PC-3 (cell line): ENCODE data around the gene RTN1. TPM values are rescaled to one million over a fixed set of nuclear protein-coding genes. Genes with fewer than 3 reads are reported as not detected.

Source experiments
- ATAC-seq: fragments of 200-7000 bp; cut with Tn5 transposase; 2 replicates; pipeline ENCODE4 v1.9.1; 2020; ENCODE audit warnings: mild to moderate bottlenecking, moderate library complexity
- BruUV-seq: library from RNA; stranded (reverse); fragments of 400-500 nt; replicated peaks from 2 replicates; lab custom pipeline; 2021; lab: Mats Ljungman, UMichigan
- CTCF ChIA-PET: fragments of 300-600 bp; sonication (Branson Sonifier 250); formaldehyde crosslinking; loops from one replicate; lab custom pipeline; 2022; ENCODE audit warnings: antibody characterized with exemption; lab: Charles Lee
- POLR2A ChIA-PET: fragments of 300-600 bp; sonication (Branson Sonifier 250); formaldehyde crosslinking; loops from one replicate; lab custom pipeline; 2022; ENCODE audit warnings: antibody characterized with exemption; ENCODE audit not compliant: unreplicated experiment; lab: Charles Lee
- DNase-seq: peaks from one replicate; pipeline ENCODE4 v3.0.0-alpha.2; 2015
- H2AFZ ChIP-seq: fragments of 300-600 bp; sonication (generic); 2 replicates; pipeline ENCODE4 v1.6.0; 2016; ENCODE audit warnings: antibody characterized with exemption, low read length
- H3F3A ChIP-seq: fragments of 300-600 bp; sonication (generic); one replicate; pipeline ENCODE4 v1.6.0; 2017; ENCODE audit warnings: antibody characterized with exemption, low read length, control low read depth, mild to moderate bottlenecking; ENCODE audit not compliant: unreplicated experiment
- H3K27ac ChIP-seq: fragments of 300-600 bp; sonication (generic); 2 replicates; pipeline ENCODE4 v1.5.1; 2016; ENCODE audit warnings: mild to moderate bottlenecking, low read length
- H3K27me3 ChIP-seq: fragments of 300-600 bp; sonication (generic); 2 replicates; pipeline ENCODE4 v1.6.1; 2016; ENCODE audit warnings: low read length, mixed read lengths
- H3K36me3 ChIP-seq: fragments of 300-600 bp; sonication (generic); 2 replicates; pipeline ENCODE4 v1.6.1; 2016; ENCODE audit warnings: low read depth, mixed run types, low read length, mixed read lengths
- H3K4me1 ChIP-seq: fragments of 300-600 bp; sonication (generic); 2 replicates; pipeline ENCODE4 v1.5.1; 2016; ENCODE audit warnings: low read length; ENCODE audit not compliant: insufficient read depth
- H3K4me2 ChIP-seq: fragments of 300-600 bp; sonication (generic); 2 replicates; pipeline ENCODE4 v1.6.0; 2016; ENCODE audit warnings: low read length
- H3K4me3 ChIP-seq: fragments of 300-600 bp; sonication (generic); 2 replicates; pipeline ENCODE4 v1.5.1; 2016; ENCODE audit warnings: mild to moderate bottlenecking, low read length, mixed read lengths
- H3K79me2 ChIP-seq: fragments of 300-600 bp; sonication (generic); 2 replicates; pipeline ENCODE4 v1.6.1; 2017; ENCODE audit warnings: low read length, mixed read lengths
- H3K9ac ChIP-seq: fragments of 300-600 bp; sonication (generic); 2 replicates; pipeline ENCODE4 v1.6.0; 2016; ENCODE audit warnings: mild to moderate bottlenecking, low read length
- H3K9me2 ChIP-seq: fragments of 300-600 bp; sonication (generic); replicated peaks from 2 replicates; pipeline ENCODE4 v1.6.1; 2016; ENCODE audit warnings: mixed run types, low read length, mixed read lengths
- H3K9me3 ChIP-seq: fragments of 300-600 bp; sonication (generic); 2 replicates; pipeline ENCODE4 v1.6.1; 2016; ENCODE audit warnings: low read length, mixed read lengths
- H4K20me1 ChIP-seq: fragments of 300-600 bp; sonication (generic); 2 replicates; pipeline ENCODE4 v1.6.1; 2016; ENCODE audit warnings: low read length, mixed read lengths
- CTCF ChIP-seq: fragments of 300-600 bp; sonication (generic); conservative IDR thresholded peaks from 2 replicates; pipeline ENCODE4 v1.5.1; 2017; ENCODE audit warnings: antibody characterized with exemption, low read depth, mild to moderate bottlenecking, low read length
- EZH2 ChIP-seq: fragments of 300-600 bp; sonication (generic); IDR thresholded peaks from one replicate; pipeline ENCODE4 v1.6.1; 2017; ENCODE audit warnings: antibody characterized with exemption, mild to moderate bottlenecking, low read length; ENCODE audit not compliant: unreplicated experiment
- EZH2phosphoT487 ChIP-seq: fragments of 300-600 bp; sonication (generic); IDR thresholded peaks from 2 replicates; pipeline ENCODE4 v1.6.1; 2018; ENCODE audit warnings: mild to moderate bottlenecking, antibody characterized with exemption, low read length, borderline replicate concordance
- intact Hi-C: fragments of 100-400 bp; cut with micrococcal nuclease; formaldehyde crosslinking; loops from 2 replicates; pipeline ENCODE4 v1.9.0; 2023
- total RNA-seq: library from RNA; depleted of rRNA; stranded (reverse); fragments of >200 nt; gene quantifications from 2 replicates; pipeline ENCODE4 v1.2.3, GENCODE V29; 2014

Gene RTN1
- total RNA-seq, 1 experiment from 2014 or later = not detected

- no peak overlapping the region for H3K27ac ChIP-seq
- no peaks in the 10 kb centered on the region for H3F3A ChIP-seq
- H3K27me3 ChIP-seq = peaks cover 43% of the 10 kb centered on the region
- no TSS peak for BruUV-seq
- ATAC-seq = no peak
- H2AFZ ChIP-seq = no peak overlapping the region
- no peaks in the 10 kb centered on the region for H3K9me3 ChIP-seq
- no peak for DNase-seq
- H3K4me1 ChIP-seq = no peaks in the 10 kb centered on the region
- H3K4me2 ChIP-seq = no peak overlapping the region
- ChIA-PET POLR2A (no interaction called here), CTCF (no interaction called here)
- H3K9me2 ChIP-seq = no peaks in the 10 kb centered on the region
- intact Hi-C loops = no loop called here
- H3K9ac ChIP-seq = no peak overlapping the region
- H3K4me3 ChIP-seq = no peak overlapping the region
- TF ChIP-seq EZH2 (no peak), EZH2phosphoT487 (no peak), CTCF (no peak)
- H3K79me2 ChIP-seq = no peaks in the 10 kb centered on the region
- no peaks in the 10 kb centered on the region for H3K36me3 ChIP-seq
- no peaks in the 10 kb centered on the region for H4K20me1 ChIP-seq
These were observed 180.2 kb downstream of the RTN1 start for GRCh38 chr14:59690426-59690825.

- Histone ChIP-seq H3K4me2 (no peak overlapping the region), H3K9ac (no peak overlapping the region), H3K36me3 (no peaks in the 10 kb centered on the region), H3F3A (no peaks in the 10 kb centered on the region), H3K4me3 (no peak overlapping the region), H4K20me1 (no peaks in the 10 kb centered on the region), H3K9me2 (no peaks in the 10 kb centered on the region), H3K9me3 (no peaks in the 10 kb centered on the region), H3K4me1 (no peaks in the 10 kb centered on the region), H3K27ac (no peak overlapping the region), H3K79me2 (no peaks in the 10 kb centered on the region), H3K27me3 (peaks cover 54% of the 10 kb centered on the region), H2AFZ (no peak overlapping the region)
- intact Hi-C loops = loop anchor here (1.0 kb wide), 1 partner anchor 56 kb away; no protein-coding TSS in a partner anchor
- ChIA-PET POLR2A (interaction anchor here (0.5 kb wide), 1 partner anchor 75 kb away, joined by 3 read pairs; no protein-coding TSS in a partner anchor), CTCF (interaction anchor here (0.7 kb wide), 2 partner anchors 57 to 205 kb away, joined by 3 to 4 read pairs; no protein-coding TSS in a partner anchor)
- ATAC-seq = peak; percentile 100
- no TSS peak for BruUV-seq
- DNase-seq = peak; percentile 94
- TF ChIP-seq EZH2phosphoT487 (no peak), CTCF (peak; percentile 99)
These were observed 182.1 kb downstream of the RTN1 start for GRCh38 chr14:59688224-59689170.

- Histone ChIP-seq H3K4me2 (no peak overlapping the region), H3F3A (no peaks in the 10 kb centered on the region), H3K4me1 (no peaks in the 10 kb centered on the region), H3K79me2 (no peaks in the 10 kb centered on the region), H3K36me3 (no peaks in the 10 kb centered on the region), H3K27ac (no peak overlapping the region), H2AFZ (no peak overlapping the region), H3K9me3 (no peaks in the 10 kb centered on the region), H3K4me3 (no peak overlapping the region), H3K9me2 (no peaks in the 10 kb centered on the region), H3K9ac (no peak overlapping the region), H3K27me3 (peaks cover 62% of the 10 kb centered on the region), H4K20me1 (no peaks in the 10 kb centered on the region)
- intact Hi-C loops = loop anchor here (1.0 kb wide), 1 partner anchor 55 kb away; no protein-coding TSS in a partner anchor
- BruUV-seq = no TSS peak
- no peak for ATAC-seq
- ChIA-PET CTCF (interaction anchor here (0.7 kb wide), 1 partner anchor 56 kb away, joined by 4 read pairs; no protein-coding TSS in a partner anchor), POLR2A (no interaction called here)
- DNase-seq = no peak
- no peak for TF ChIP-seq CTCF
- TF ChIP-seq EZH2 = no peak
- no peak for TF ChIP-seq EZH2phosphoT487
These were observed 182.9 kb downstream of the RTN1 start for GRCh38 chr14:59687663-59688062.
